ENCODE results near the gene EPHA4.

The EPHA4 gene

GRCh38 chr2:221573430-221574230 lies 1.5 kb upstream of the EPHA4 start:
- H3K4me2 ChIP-seq (ENCODE audit: low read length): peak overlapping the region; percentile 71
- TF ChIP-seq, protein P1, sequence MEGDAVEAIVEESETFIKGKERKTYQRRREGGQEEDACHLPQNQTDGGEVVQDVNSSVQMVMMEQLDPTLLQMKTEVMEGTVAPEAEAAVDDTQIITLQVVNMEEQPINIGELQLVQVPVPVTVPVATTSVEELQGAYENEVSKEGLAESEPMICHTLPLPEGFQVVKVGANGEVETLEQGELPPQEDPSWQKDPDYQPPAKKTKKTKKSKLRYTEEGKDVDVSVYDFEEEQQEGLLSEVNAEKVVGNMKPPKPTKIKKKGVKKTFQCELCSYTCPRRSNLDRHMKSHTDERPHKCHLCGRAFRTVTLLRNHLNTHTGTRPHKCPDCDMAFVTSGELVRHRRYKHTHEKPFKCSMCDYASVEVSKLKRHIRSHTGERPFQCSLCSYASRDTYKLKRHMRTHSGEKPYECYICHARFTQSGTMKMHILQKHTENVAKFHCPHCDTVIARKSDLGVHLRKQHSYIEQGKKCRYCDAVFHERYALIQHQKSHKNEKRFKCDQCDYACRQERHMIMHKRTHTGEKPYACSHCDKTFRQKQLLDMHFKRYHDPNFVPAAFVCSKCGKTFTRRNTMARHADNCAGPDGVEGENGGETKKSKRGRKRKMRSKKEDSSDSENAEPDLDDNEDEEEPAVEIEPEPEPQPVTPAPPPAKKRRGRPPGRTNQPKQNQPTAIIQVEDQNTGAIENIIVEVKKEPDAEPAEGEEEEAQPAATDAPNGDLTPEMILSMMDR (IDR thresholded peaks at IDR 0.05; ENCODE audit: low read depth, low read length): peak; percentile 65
- TF ChIP-seq EZH2phosphoT487 (IDR thresholded peaks at IDR 0.05; ENCODE audit: low read depth): no peak
- H3K36me3 ChIP-seq (replicated peaks; ENCODE audit: low read depth, low read length): no peaks in the 10 kb centered on the region
- no peaks in the 10 kb centered on the region for H4K20me1 ChIP-seq (ENCODE audit: insufficient read depth, low read length)
- peak overlapping the region; percentile 79 for H3K27ac ChIP-seq (ENCODE audit: low read length)
- H3K9ac ChIP-seq (ENCODE audit: low read length): peak overlapping the region; percentile 82
- peak overlapping the region; percentile 99 for H3K4me3 ChIP-seq (ENCODE audit: low read length)
- H3K4me1 ChIP-seq (ENCODE audit: low read length): peaks cover 9% of the 10 kb centered on the region
- no peaks in the 10 kb centered on the region for H3K27me3 ChIP-seq (ENCODE audit: low read depth, low read length)
- peak overlapping the region; percentile 68 for H2AFZ ChIP-seq (ENCODE audit: low read depth, low read length)
- no peaks in the 10 kb centered on the region for H3K9me3 ChIP-seq (ENCODE audit: insufficient read depth, low read length)
- peaks cover 8% of the 10 kb centered on the region; the same call in 1 of the 2 replicates for H3K79me2 ChIP-seq (ENCODE audit: low read length)

DNA sequence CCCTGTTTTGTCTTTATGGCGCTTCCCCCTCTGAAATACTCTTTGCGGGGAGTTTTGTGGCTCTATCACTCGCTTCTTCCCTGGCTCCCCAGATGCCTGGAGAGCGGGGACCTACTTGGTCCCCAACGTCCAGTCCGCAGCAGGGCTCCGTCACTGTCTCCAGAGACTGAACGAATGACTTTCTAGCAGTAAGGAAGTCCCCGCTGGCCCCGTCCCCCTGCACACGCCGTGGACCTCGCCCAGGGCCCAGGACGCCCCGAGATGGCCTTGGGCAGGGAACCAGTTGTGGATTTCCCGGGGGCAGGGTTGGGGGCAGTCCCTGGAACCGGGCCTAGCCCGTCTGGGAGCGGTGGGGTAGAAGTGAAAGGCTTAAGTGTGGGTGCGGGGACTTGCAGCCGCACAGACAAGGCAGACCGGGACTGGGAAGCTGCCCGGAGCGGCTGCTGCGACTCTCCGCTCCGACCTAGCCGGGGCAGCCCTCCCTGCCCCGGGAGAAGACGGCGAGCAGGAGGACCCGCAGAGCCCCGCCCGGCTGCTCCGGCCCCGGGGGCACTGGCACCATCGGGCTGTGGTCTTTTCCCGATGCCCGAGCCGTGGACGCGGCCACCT lies 821 bp upstream of the EPHA4 start:
- H3K79me2 ChIP-seq (ENCODE audit: low read length): peaks cover 8% of the 10 kb centered on the region; the same call in 1 of the 2 replicates
- H2AFZ ChIP-seq (ENCODE audit: low read depth, low read length): peak overlapping the region; percentile 42
- no peaks in the 10 kb centered on the region for H3K27me3 ChIP-seq (ENCODE audit: low read depth, low read length)
- H3K9ac ChIP-seq (ENCODE audit: low read length): peak overlapping the region; percentile 82
- no peak for TF ChIP-seq EZH2phosphoT487 (IDR thresholded peaks at IDR 0.05; ENCODE audit: low read depth)
- TF ChIP-seq, protein P1 (IDR thresholded peaks at IDR 0.05; ENCODE audit: low read depth, low read length): no peak
- H3K36me3 ChIP-seq (replicated peaks; ENCODE audit: low read depth, low read length): no peaks in the 10 kb centered on the region
- peak overlapping the region; percentile 79 for H3K27ac ChIP-seq (ENCODE audit: low read length)
- no peaks in the 10 kb centered on the region for H3K9me3 ChIP-seq (ENCODE audit: insufficient read depth, low read length)
- H3K4me2 ChIP-seq (ENCODE audit: low read length): peak overlapping the region; percentile 71
- H3K4me3 ChIP-seq (ENCODE audit: low read length): peak overlapping the region; percentile 99
- no peaks in the 10 kb centered on the region for H4K20me1 ChIP-seq (ENCODE audit: insufficient read depth, low read length)
- H3K4me1 ChIP-seq (ENCODE audit: low read length): peaks cover 9% of the 10 kb centered on the region

DNA sequence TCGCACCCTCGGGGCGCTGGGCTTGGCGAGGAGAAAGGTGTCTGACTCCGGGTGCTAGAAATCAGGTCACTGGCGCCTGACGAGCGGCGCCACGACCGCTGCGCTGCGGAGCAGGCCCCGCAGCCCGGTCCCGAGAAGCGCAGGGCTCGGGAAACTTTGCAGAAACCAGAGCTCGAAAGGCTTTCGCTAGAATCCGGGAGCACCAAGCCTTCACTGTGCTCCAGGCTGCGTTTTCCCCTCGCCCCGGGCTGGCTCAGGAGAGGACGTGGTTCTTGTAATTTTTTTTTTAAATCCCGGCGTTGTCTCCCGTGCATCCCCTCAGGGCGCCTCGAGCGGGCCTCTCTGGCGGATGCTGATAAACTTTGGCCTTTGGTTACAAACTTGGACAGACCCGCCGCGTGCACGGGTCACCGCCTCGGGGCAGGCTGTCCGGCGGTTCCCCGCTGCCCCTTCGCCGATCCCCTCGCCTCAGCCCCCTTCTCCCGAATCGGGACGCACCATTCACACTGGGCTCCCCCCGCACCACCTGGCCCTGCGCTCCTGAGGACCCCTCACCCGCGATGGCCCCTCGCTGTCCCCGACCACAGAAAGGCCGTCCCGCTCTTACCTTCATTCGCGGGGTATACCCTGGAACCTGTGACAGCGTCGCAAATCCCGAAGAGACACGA lies 419 bp downstream of the EPHA4 start:
- Histone ChIP-seq H3K27me3 (ENCODE audit: low read depth, low read length) (no peaks in the 10 kb centered on the region), H3K36me3 (replicated peaks; ENCODE audit: low read depth, low read length) (no peaks in the 10 kb centered on the region), H2AFZ (ENCODE audit: low read depth, low read length) (peak overlapping the region; percentile 94; the same call in 1 of the 2 replicates), H3K4me3 (ENCODE audit: low read length) (peak overlapping the region; percentile 99), H3K79me2 (ENCODE audit: low read length) (peaks cover 8% of the 10 kb centered on the region; the same call in 1 of the 2 replicates), H3K27ac (ENCODE audit: low read length) (no peak overlapping the region), H4K20me1 (ENCODE audit: insufficient read depth, low read length) (no peaks in the 10 kb centered on the region), H3K9ac (ENCODE audit: low read length) (peak overlapping the region; percentile 71), H3K4me1 (ENCODE audit: low read length) (peaks cover 9% of the 10 kb centered on the region), H3K9me3 (ENCODE audit: insufficient read depth, low read length) (no peaks in the 10 kb centered on the region), H3K4me2 (ENCODE audit: low read length) (peak overlapping the region; percentile 82)
- TF ChIP-seq EZH2phosphoT487 (IDR thresholded peaks at IDR 0.05; ENCODE audit: low read depth): no peak
- TF ChIP-seq, protein P1 (IDR thresholded peaks at IDR 0.05; ENCODE audit: low read depth, low read length): no peak
